Hepatocyte (in vitro differentiated cells): ENCODE results near the gene CEMIP2. TPM values are rescaled to one million over a fixed set of nuclear protein-coding genes. Genes with fewer than 3 reads are reported as not detected.

Source experiments
- DNase-seq: peaks from one replicate; pipeline ENCODE4 v3.0.0-alpha.2; 2016; ENCODE audit warnings: low spot score
- H2AFZ ChIP-seq: fragments of 200-600 bp; sonication (generic); 2 replicates; pipeline ENCODE4 v1.6.0; 2016; ENCODE audit warnings: antibody characterized with exemption, mild to moderate bottlenecking
- H3K27ac ChIP-seq: fragments of 200-600 bp; sonication (generic); 2 replicates; pipeline ENCODE4 v1.5.1; 2016; ENCODE audit warnings: mild to moderate bottlenecking
- H3K27me3 ChIP-seq: fragments of 200-600 bp; sonication (generic); 2 replicates; pipeline ENCODE4 v1.6.1; 2016
- H3K36me3 ChIP-seq: fragments of 200-600 bp; sonication (generic); replicated peaks from 2 replicates; pipeline ENCODE4 v1.5.1; 2016; ENCODE audit warnings: low read depth; ENCODE audit not compliant: insufficient read depth
- H3K4me1 ChIP-seq: fragments of 200-600 bp; sonication (generic); 2 replicates; pipeline ENCODE4 v1.5.1; 2016; ENCODE audit warnings: mild to moderate bottlenecking, moderate library complexity; ENCODE audit not compliant: insufficient read depth
- H3K4me2 ChIP-seq: fragments of 200-600 bp; sonication (generic); 2 replicates; pipeline ENCODE4 v1.6.0; 2016
- H3K4me3 ChIP-seq: fragments of 200-600 bp; sonication (generic); 2 replicates; pipeline ENCODE4 v1.5.1; 2016; ENCODE audit warnings: mild to moderate bottlenecking
- H3K79me2 ChIP-seq: fragments of 200-600 bp; sonication (generic); 2 replicates; pipeline ENCODE4 v1.6.0; 2017; ENCODE audit warnings: mild to moderate bottlenecking
- H3K9me2 ChIP-seq: fragments of 200-600 bp; sonication (generic); replicated peaks from 2 replicates; pipeline ENCODE4 v1.6.0; 2017; ENCODE audit warnings: mild to moderate bottlenecking; ENCODE audit not compliant: insufficient read depth
- H3K9me3 ChIP-seq: fragments of 200-600 bp; sonication (generic); 2 replicates; pipeline ENCODE4 v1.5.1; 2016; ENCODE audit warnings: low read depth, mild to moderate bottlenecking
- H4K20me1 ChIP-seq: fragments of 200-600 bp; sonication (generic); 2 replicates; pipeline ENCODE4 v1.6.0; 2016; ENCODE audit warnings: mild to moderate bottlenecking; ENCODE audit not compliant: insufficient read depth, poor library complexity, severe bottlenecking
- CTCF ChIP-seq: fragments of 200-600 bp; sonication (generic); IDR thresholded peaks from 2 replicates; pipeline ENCODE4 v1.5.1; 2016; ENCODE audit warnings: antibody characterized with exemption, mild to moderate bottlenecking; ENCODE audit not compliant: poor library complexity
- EZH2 ChIP-seq: fragments of 200-600 bp; sonication (generic); IDR thresholded peaks from 2 replicates; pipeline ENCODE4 v1.6.1; 2016; ENCODE audit warnings: antibody characterized with exemption, mild to moderate bottlenecking, borderline replicate concordance
- EZH2phosphoT487 ChIP-seq: fragments of 200-600 bp; sonication (generic); IDR thresholded peaks from one replicate; pipeline ENCODE4 v1.6.1; 2018; ENCODE audit warnings: antibody characterized with exemption, mild to moderate bottlenecking, low read depth, moderate library complexity; ENCODE audit not compliant: unreplicated experiment, severe bottlenecking
- WGBS: methylation state at CpG from one replicate; pipeline ENCODE4 v1.1.6; 2016; ENCODE audit warnings: low lambda C conversion rate; ENCODE audit errors: missing lambda C conversion rate; 5-methylcytosine and 5-hydroxymethylcytosine counted together
- polyA plus RNA-seq: library from polyadenylated mRNA; unstranded; fragments of >200 nt; fragmentation: Nextera tagmentation; extraction: Ambion mirVana; gene quantifications from 2 replicates; pipeline ENCODE4 v1.2.1, GENCODE V29; 2016
- total RNA-seq: library from RNA; depleted of rRNA; stranded (reverse); fragments of >200 nt; gene quantifications from 2 replicates; pipeline ENCODE4 v1.2.3, GENCODE V29; 2014

The CEMIP2 gene
- total and polyA plus RNA-seq, 2 experiments from 2014 or later, result 45.2 to 94.2 TPM

GRCh38 chr9:71684566-71684965 is 83.7 kb downstream of the CEMIP2 start:
- Histone ChIP-seq H3K9me2 (no peaks in the 10 kb centered on the region), H3K4me2 (no peak overlapping the region), H3K79me2 (no peaks in the 10 kb centered on the region), H3K36me3 (no peaks in the 10 kb centered on the region), H3K4me1 (peaks cover 33% of the 10 kb centered on the region), H3K9me3 (no peaks in the 10 kb centered on the region), H4K20me1 (no peaks in the 10 kb centered on the region), H3K27me3 (no peaks in the 10 kb centered on the region), H3K27ac (peak overlapping the region; percentile 12), H3K4me3 (no peak overlapping the region), H2AFZ (no peak overlapping the region)
- 91% methylated on average over 2 of the region's 2 CpGs for WGBS
- DNase-seq, result no peak
- TF ChIP-seq CTCF (no peak), EZH2 (no peak), EZH2phosphoT487 (no peak)

GRCh38 chr9:71683598-71684235 is 84.6 kb downstream of the CEMIP2 start:
- no peaks in the 10 kb centered on the region for H3K9me2 ChIP-seq
- 66% methylated on average over 9 of the region's 9 CpGs for WGBS
- H3K4me3 ChIP-seq, result no peak overlapping the region
- no peaks in the 10 kb centered on the region for H4K20me1 ChIP-seq
- H2AFZ ChIP-seq, result no peak overlapping the region
- no peaks in the 10 kb centered on the region for H3K27me3 ChIP-seq
- H3K9me3 ChIP-seq, result no peaks in the 10 kb centered on the region
- no peaks in the 10 kb centered on the region for H3K36me3 ChIP-seq
- no peak overlapping the region for H3K4me2 ChIP-seq
- no peak for TF ChIP-seq EZH2phosphoT487
- peak; percentile 34 for TF ChIP-seq CTCF
- no peaks in the 10 kb centered on the region for H3K79me2 ChIP-seq
- H3K4me1 ChIP-seq, result peaks cover 42% of the 10 kb centered on the region
- peak; percentile 28 for DNase-seq
- peak overlapping the region; percentile 12 for H3K27ac ChIP-seq

GRCh38 chr9:71681708-71682272 is 86.5 kb downstream of the CEMIP2 start:
- TF ChIP-seq EZH2 (no peak), EZH2phosphoT487 (no peak), CTCF (no peak)
- Histone ChIP-seq H3K4me3 (no peak overlapping the region), H3K4me1 (peaks cover 61% of the 10 kb centered on the region), H2AFZ (no peak overlapping the region), H3K9me2 (no peaks in the 10 kb centered on the region), H3K36me3 (no peaks in the 10 kb centered on the region), H3K4me2 (peak overlapping the region; percentile 12), H3K9me3 (no peaks in the 10 kb centered on the region), H3K27me3 (no peaks in the 10 kb centered on the region), H3K79me2 (no peaks in the 10 kb centered on the region), H3K27ac (peak overlapping the region; percentile 80), H4K20me1 (no peaks in the 10 kb centered on the region)
- DNase-seq, result peak; percentile 73
- WGBS, result 28% methylated on average over 3 of the region's 3 CpGs
